Esophagus (tissue), 2 donors: ENCODE results near the gene SPATA18. TPM values are rescaled to one million over a fixed set of nuclear protein-coding genes. Genes with fewer than 3 reads are reported as not detected.

Experiments used
- H3K27ac ChIP-seq, 2 donors: one replicate each; pipeline ENCODE4 v1.5.1; 2013; ENCODE audit warnings: low read depth in 2 of 2, mild to moderate bottlenecking in 2 of 2, inconsistent platforms in 1 of 2, low read length in 1 of 2, moderate library complexity in 1 of 2
- H3K27me3 ChIP-seq, 2 donors: one replicate each; pipeline ENCODE4 v1.6.1; 2013; ENCODE audit warnings: low read length in 2 of 2, control low read depth in 1 of 2, mild to moderate bottlenecking in 1 of 2; ENCODE audit not compliant: insufficient read depth in 2 of 2, control insufficient read depth in 1 of 2
- H3K36me3 ChIP-seq, 2 donors: one replicate each; pipeline ENCODE4 v1.6.1; 2013; ENCODE audit warnings: low read length in 1 of 2; ENCODE audit not compliant: control insufficient read depth in 2 of 2, insufficient read depth in 2 of 2
- H3K4me1 ChIP-seq, 2 donors: one replicate each; pipeline ENCODE4 v1.6.1; 2013; ENCODE audit warnings: low read length in 1 of 2; ENCODE audit not compliant: control insufficient read depth in 2 of 2, insufficient read depth in 2 of 2
- H3K4me3 ChIP-seq, 2 donors: one replicate each; pipeline ENCODE4 v1.5.1; 2013; ENCODE audit warnings: low read length in 2 of 2, mild to moderate bottlenecking in 2 of 2, low read depth in 1 of 2, moderate library complexity in 1 of 2
- H3K9me3 ChIP-seq, 2 donors: one replicate each; pipeline ENCODE4 v1.6.1; 2013; ENCODE audit warnings: mild to moderate bottlenecking in 2 of 2, low read depth in 1 of 2, low read length in 1 of 2, moderate library complexity in 1 of 2; ENCODE audit not compliant: control insufficient read depth in 2 of 2, insufficient read depth in 1 of 2
- WGBS, 2 donors: extraction: QIAGEN DNeasy Blood & Tissue Kit; methylation state at CpG; one replicate each; pipeline ENCODE4 v1.1.7; 2013; 5-methylcytosine and 5-hydroxymethylcytosine counted together
- polyA plus RNA-seq, 2 donors: library from polyadenylated mRNA; stranded (reverse); fragments of 200-250 nt; gene quantifications; one replicate each; pipeline ENCODE4 v1.2.3, GENCODE V29; 2013
- donor health status: healthy with polysubstance abuse.
- donor health status: Bipolar disorder and iron deficiency.

Gene SPATA18
- polyA plus RNA-seq, 2 donors = 2.5 to 3.2 TPM

DNA sequence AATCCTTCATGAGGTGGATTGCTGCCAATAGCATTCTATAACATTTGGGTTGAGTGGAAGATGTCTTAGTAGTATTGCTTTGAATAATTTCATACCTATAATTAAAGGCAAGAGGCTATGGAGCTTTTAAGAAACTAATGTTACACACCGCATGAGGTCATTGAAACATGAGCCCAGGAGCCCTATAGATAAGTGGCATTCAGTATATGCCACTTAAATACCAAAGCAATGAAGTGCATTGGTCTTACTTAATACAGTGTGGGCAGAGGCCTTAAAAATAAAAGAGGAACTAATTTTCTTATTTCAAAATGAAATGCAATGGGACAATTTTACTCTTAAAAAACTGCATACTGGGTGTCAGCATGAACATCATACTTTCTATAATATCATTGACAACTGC, 47.5 kb downstream of the SPATA18 start:
- H3K4me3 ChIP-seq = no peak overlapping the region
- no peak overlapping the region for H3K27ac ChIP-seq
- no peaks in the 10 kb centered on the region for H3K4me1 ChIP-seq
- no peaks in the 10 kb centered on the region for H3K27me3 ChIP-seq
- WGBS, 2 donors = 93 to 94% methylated on average over 1 of the region's 1 CpG
- no peaks in the 10 kb centered on the region for H3K36me3 ChIP-seq
- no peaks in the 10 kb centered on the region for H3K9me3 ChIP-seq

DNA sequence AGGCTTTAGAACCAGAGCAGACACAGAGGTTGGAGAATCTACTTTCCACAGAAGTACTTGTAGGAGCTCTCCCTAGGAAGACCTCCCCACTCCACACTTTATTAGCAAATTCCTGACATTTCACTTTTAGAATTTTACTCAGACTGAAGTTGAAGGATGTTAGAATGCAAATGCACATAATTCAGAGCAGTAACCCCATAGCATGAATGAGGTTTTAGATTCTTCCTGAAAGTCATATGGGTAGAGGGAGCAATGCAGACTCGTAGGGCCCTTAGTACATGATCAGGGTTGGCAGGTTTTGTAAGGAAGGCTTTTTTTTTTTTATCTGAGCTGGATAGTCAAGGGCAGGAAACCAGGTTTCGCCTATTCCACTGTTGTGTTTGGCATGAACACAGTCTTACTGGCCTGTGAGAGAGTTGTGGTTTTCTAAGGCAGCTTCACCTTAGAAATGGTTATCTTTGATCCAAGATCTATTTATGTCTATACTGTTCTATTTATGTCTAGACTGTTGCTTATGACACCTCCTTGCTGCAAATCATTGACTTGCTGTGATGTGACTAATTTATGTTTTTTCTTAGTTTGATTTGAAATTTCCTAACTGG, 48.9 kb downstream of the SPATA18 start:
- no peak overlapping the region for H3K27ac ChIP-seq
- H3K4me3 ChIP-seq = no peak overlapping the region
- H3K4me1 ChIP-seq = no peaks in the 10 kb centered on the region
- no peaks in the 10 kb centered on the region for H3K9me3 ChIP-seq
- 45 to 46% methylated on average over 2 of the region's 2 CpGs for WGBS, 2 donors
- no peaks in the 10 kb centered on the region for H3K27me3 ChIP-seq
- no peaks in the 10 kb centered on the region for H3K36me3 ChIP-seq

- H3K36me3 ChIP-seq = no peaks in the 10 kb centered on the region
- no peak overlapping the region for H3K27ac ChIP-seq
- H3K4me3 ChIP-seq = no peak overlapping the region
- no peaks in the 10 kb centered on the region for H3K9me3 ChIP-seq
- no peaks in the 10 kb centered on the region for H3K27me3 ChIP-seq
- no peaks in the 10 kb centered on the region for H3K4me1 ChIP-seq
These were observed 51.5 kb downstream of the SPATA18 start for GRCh38 chr4:52102587-52102986.

DNA sequence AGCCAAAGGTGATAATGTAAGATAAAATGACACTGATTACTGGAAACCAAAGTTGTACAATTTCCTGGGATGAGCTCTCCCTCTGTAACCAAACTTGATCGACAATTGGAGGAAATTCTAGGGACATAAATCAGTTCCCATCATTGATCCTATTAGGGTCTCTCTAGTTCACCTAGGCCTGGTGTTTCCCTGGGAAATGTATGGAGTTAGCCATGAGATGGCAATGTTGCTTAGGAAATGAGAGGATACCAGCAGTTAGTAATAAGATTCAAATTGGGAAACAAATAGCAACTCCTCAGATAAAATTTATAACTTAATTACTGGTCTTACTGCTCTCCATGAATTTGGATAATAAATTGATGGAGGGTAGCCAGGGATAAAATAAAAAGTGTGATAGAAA, 52.2 kb downstream of the SPATA18 start:
- WGBS, 2 donors = 46 to 60% methylated on average over 1 of the region's 1 CpG
- H3K4me3 ChIP-seq = no peak overlapping the region
- no peaks in the 10 kb centered on the region for H3K9me3 ChIP-seq
- no peaks in the 10 kb centered on the region for H3K27me3 ChIP-seq
- H3K36me3 ChIP-seq = no peaks in the 10 kb centered on the region
- no peak overlapping the region for H3K27ac ChIP-seq
- H3K4me1 ChIP-seq = no peaks in the 10 kb centered on the region

- Histone ChIP-seq H3K9me3 (no peaks in the 10 kb centered on the region), H3K4me3 (no peak overlapping the region), H3K27ac (no peak overlapping the region), H3K4me1 (no peaks in the 10 kb centered on the region), H3K36me3 (no peaks in the 10 kb centered on the region), H3K27me3 (no peaks in the 10 kb centered on the region)
- WGBS, 2 donors = 83% methylated on average over 5 of the region's 5 CpGs
These were observed 54.2 kb downstream of the SPATA18 start for GRCh38 chr4:52105276-52105675.

- H3K4me3 ChIP-seq = no peak overlapping the region
- no peak overlapping the region for H3K27ac ChIP-seq
- no peaks in the 10 kb centered on the region for H3K36me3 ChIP-seq
- WGBS, 2 donors = 27 to 41% methylated on average over 1 of the region's 1 CpG
- no peaks in the 10 kb centered on the region for H3K27me3 ChIP-seq
- no peaks in the 10 kb centered on the region for H3K4me1 ChIP-seq
- H3K9me3 ChIP-seq = no peaks in the 10 kb centered on the region
These were observed 55.1 kb downstream of the SPATA18 start for GRCh38 chr4:52106191-52106590.

DNA sequence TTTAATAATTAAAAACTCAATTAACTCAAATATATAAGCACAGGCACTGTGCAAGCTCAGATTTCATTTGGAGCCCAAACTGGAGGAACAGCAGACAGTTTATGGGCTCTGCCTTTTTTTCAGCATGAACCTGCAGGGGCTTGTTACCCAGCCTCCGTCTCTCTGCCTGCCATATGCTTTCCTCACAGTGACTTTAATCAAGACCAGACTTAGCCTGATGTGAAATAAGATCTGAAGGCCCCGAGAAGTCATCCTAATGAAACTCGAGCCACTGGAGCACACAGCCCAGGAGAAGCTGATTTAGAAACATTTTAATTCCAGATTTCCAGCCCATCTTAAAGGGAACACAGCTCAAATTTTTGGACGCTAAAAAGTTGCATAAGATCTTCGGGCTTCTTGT, 55.6 kb downstream of the SPATA18 start:
- Histone ChIP-seq H3K27ac (no peak overlapping the region), H3K4me1 (no peaks in the 10 kb centered on the region), H3K27me3 (no peaks in the 10 kb centered on the region), H3K9me3 (no peaks in the 10 kb centered on the region), H3K4me3 (no peak overlapping the region), H3K36me3 (no peaks in the 10 kb centered on the region)
- 52 to 53% methylated on average over 5 of the region's 5 CpGs for WGBS, 2 donors

DNA sequence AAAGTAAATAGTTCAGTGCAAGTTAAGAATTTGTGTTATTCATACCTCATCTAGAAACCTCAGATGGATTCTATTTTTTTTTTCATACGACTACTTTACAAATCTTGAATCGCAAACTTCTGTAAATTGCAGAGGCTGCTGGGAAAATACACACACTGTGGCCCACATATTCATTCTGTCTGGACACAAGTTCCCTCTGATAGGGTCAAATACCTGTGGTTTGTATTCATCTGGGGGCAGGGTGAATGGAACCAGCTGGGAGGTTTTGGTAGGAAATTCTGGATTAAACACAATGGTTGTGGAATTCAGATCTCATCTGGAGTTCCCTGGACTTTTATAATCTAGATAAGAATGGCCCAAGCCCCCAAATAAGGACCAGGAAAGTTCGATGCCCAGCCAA, 56.2 kb downstream of the SPATA18 start:
- no peaks in the 10 kb centered on the region for H3K4me1 ChIP-seq
- no peak overlapping the region for H3K4me3 ChIP-seq
- no peaks in the 10 kb centered on the region for H3K27me3 ChIP-seq
- WGBS, 2 donors = 84 to 85% methylated on average over 3 of the region's 3 CpGs
- H3K27ac ChIP-seq = no peak overlapping the region
- no peaks in the 10 kb centered on the region for H3K9me3 ChIP-seq
- no peaks in the 10 kb centered on the region for H3K36me3 ChIP-seq

DNA sequence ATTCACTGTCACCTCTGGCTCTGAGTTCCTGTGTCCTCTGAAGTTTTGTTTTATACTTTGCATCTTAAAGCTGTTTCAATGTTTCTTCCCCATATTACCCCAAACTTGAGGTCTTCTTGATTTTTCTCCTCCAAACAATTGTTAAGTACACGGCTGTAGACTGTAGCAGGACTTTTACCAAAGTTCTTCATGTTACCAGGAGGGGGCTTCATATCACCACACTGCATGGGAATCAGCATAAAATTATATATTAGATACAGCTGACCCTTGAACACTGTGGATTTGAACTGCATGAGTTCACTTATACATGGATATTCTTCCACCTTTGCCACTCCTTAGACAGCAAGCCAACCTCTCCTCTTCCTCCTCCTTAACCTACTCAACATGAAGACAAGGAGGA, 56.6 kb downstream of the SPATA18 start:
- no peaks in the 10 kb centered on the region for H3K27me3 ChIP-seq
- H3K9me3 ChIP-seq = no peaks in the 10 kb centered on the region
- no peak overlapping the region for H3K27ac ChIP-seq
- no peaks in the 10 kb centered on the region for H3K36me3 ChIP-seq
- WGBS, 2 donors = 66 to 72% methylated on average over 1 of the region's 1 CpG
- H3K4me1 ChIP-seq = no peaks in the 10 kb centered on the region
- no peak overlapping the region for H3K4me3 ChIP-seq

- no peak overlapping the region for H3K4me3 ChIP-seq
- no peak overlapping the region for H3K27ac ChIP-seq
- WGBS, 2 donors = 81 to 83% methylated on average over 1 of the region's 1 CpG
These were observed 59.1 kb downstream of the SPATA18 start for GRCh38 chr4:52110171-52110570.

More at GRCh38 chr4:52110171-52110570, 59.1 kb downstream of the SPATA18 start:
- Histone ChIP-seq H3K36me3 (no peaks in the 10 kb centered on the region), H3K4me1 (no peaks in the 10 kb centered on the region), H3K27me3 (no peaks in the 10 kb centered on the region), H3K9me3 (no peaks in the 10 kb centered on the region)
